Measurements from ENCODE around the gene XYLT2. TPM values are rescaled to one million over a fixed set of nuclear protein-coding genes. Genes with fewer than 3 reads are reported as not detected.

Gene XYLT2
- polyA plus RNA-seq, 3 donors, result 4.4 to 10.2 (median 4.4) TPM

- Histone ChIP-seq H4K20me1 (ENCODE audit: insufficient read depth, low read length) (peaks cover 29% of the 10 kb centered on the region), H2AFZ (ENCODE audit: insufficient read depth, low read depth, low read length, poor library complexity, severe bottlenecking) (no peak overlapping the region), H3K4me1 (ENCODE audit: control insufficient read depth in 1 of 2, insufficient read depth in 2 of 2, low read length in 2 of 2) (peaks cover 10 to 12% of the 10 kb centered on the region in 2 donors), H3K4me2 (replicated peaks; ENCODE audit: extremely low read depth, low read length, poor library complexity, severe bottlenecking) (no peak overlapping the region), H3K36me3 (replicated peaks in 1 of 2; ENCODE audit: control insufficient read depth in 1 of 2, insufficient read depth in 2 of 2, low read length in 2 of 2) (peaks cover 56 to 62% of the 10 kb centered on the region in 2 donors), H3K9ac (ENCODE audit: insufficient read depth, low read length, poor library complexity, severe bottlenecking) (no peak overlapping the region), H3K27ac (ENCODE audit: low read depth in 1 of 2, low read length in 2 of 2) (no peak overlapping the region), H3K4me3 (replicated peaks in 1 of 3; ENCODE audit: low read depth in 2 of 3, low read length in 3 of 3) (no peak overlapping the region), H3K79me2 (ENCODE audit: insufficient read depth, low read length) (peaks cover 27% of the 10 kb centered on the region), H3K9me3 (replicated peaks in 1 of 2; ENCODE audit: control insufficient read depth in 1 of 2, insufficient read depth in 1 of 2, low read length in 2 of 2) (no peaks in the 10 kb centered on the region), H3K27me3 (ENCODE audit: control insufficient read depth in 2 of 2, insufficient read depth in 2 of 2, low read length in 2 of 2) (no peaks in the 10 kb centered on the region)
- no peak for TF ChIP-seq CTCF (IDR thresholded peaks at IDR 0.05)
- no peak overlapping the region for H3K27ac Mint-ChIP-seq
- DNase-seq, result no peak
- peaks cover 17% of the 10 kb centered on the region for H3K4me1 Mint-ChIP-seq
- H3K27me3 Mint-ChIP-seq (ENCODE audit: low read depth in 3 of 3), result no peaks in the 10 kb centered on the region
- peaks cover 0 to 2% (median 0%) of the 10 kb centered on the region in 7 donors for H3K9me3 Mint-ChIP-seq
- intact Hi-C loops (cut with micrococcal nuclease), result no loop called here
- no peak overlapping the region for H3K4me3 Mint-ChIP-seq
- 100% methylated on average over 1 of the region's 1 CpG for WGBS (ENCODE audit: insufficient coverage)
- peaks cover 58 to 63% of the 10 kb centered on the region in 2 donors for H3K36me3 Mint-ChIP-seq
Observed at GRCh38 chr17:50367401-50367800, 21.5 kb downstream of the XYLT2 start.

- H3K4me3 Mint-ChIP-seq, result no peak overlapping the region
- WGBS (ENCODE audit: insufficient coverage), result 94% methylated on average over 1 of the region's 5 CpGs
- H3K4me1 Mint-ChIP-seq, result peaks cover 20% of the 10 kb centered on the region
Observed at GRCh38 chr17:50370052-50370451, 24.1 kb downstream of the XYLT2 start.

More at GRCh38 chr17:50370052-50370451, 24.1 kb downstream of the XYLT2 start:
- Histone ChIP-seq H3K9ac (ENCODE audit: insufficient read depth, low read length, poor library complexity, severe bottlenecking) (no peak overlapping the region), H3K9me3 (replicated peaks in 1 of 2; ENCODE audit: control insufficient read depth in 1 of 2, insufficient read depth in 1 of 2, low read length in 2 of 2) (no peaks in the 10 kb centered on the region), H3K79me2 (ENCODE audit: insufficient read depth, low read length) (peaks cover 37% of the 10 kb centered on the region), H3K27me3 (ENCODE audit: control insufficient read depth in 2 of 2, insufficient read depth in 2 of 2, low read length in 2 of 2) (no peaks in the 10 kb centered on the region), H4K20me1 (ENCODE audit: insufficient read depth, low read length) (peaks cover 30% of the 10 kb centered on the region), H3K4me2 (replicated peaks; ENCODE audit: extremely low read depth, low read length, poor library complexity, severe bottlenecking) (no peak overlapping the region), H3K36me3 (replicated peaks in 1 of 2; ENCODE audit: control insufficient read depth in 1 of 2, insufficient read depth in 2 of 2, low read length in 2 of 2) (peaks cover 53 to 59% of the 10 kb centered on the region in 2 donors), H3K4me3 (replicated peaks in 1 of 3; ENCODE audit: low read depth in 2 of 3, low read length in 3 of 3) (no peak overlapping the region), H3K27ac (ENCODE audit: low read depth in 1 of 2, low read length in 2 of 2) (no peak overlapping the region), H2AFZ (ENCODE audit: insufficient read depth, low read depth, low read length, poor library complexity, severe bottlenecking) (no peak overlapping the region), H3K4me1 (ENCODE audit: control insufficient read depth in 1 of 2, insufficient read depth in 2 of 2, low read length in 2 of 2) (peaks cover 16 to 22% of the 10 kb centered on the region in 2 donors)
- Mint-ChIP-seq H3K36me3 (peaks cover 51 to 56% of the 10 kb centered on the region in 2 donors), H3K27ac (no peak overlapping the region), H3K9me3 (peaks cover 0 to 2% (median 0%) of the 10 kb centered on the region in 7 donors), H3K27me3 (ENCODE audit: low read depth in 3 of 3) (no peaks in the 10 kb centered on the region)
- intact Hi-C loops (cut with micrococcal nuclease), result no loop called here
- DNase-seq, result no peak
- no peak for TF ChIP-seq CTCF (IDR thresholded peaks at IDR 0.05)
